ENCODE measurements around the gene ATP6V1G2.

The ATP6V1G2 gene

GRCh38 chr6:31546958-31547726, 734 bp upstream of the ATP6V1G2 start, which contains the start of gene NFKBIL1:
NFKBIL1 (plus strand) TSS chr6:31547608; CDS start chr6:31547695, 87 bp downstream.
- no peak for TF ChIP-seq CTCF (IDR thresholded peaks at IDR 0.05; ENCODE audit: insufficient read depth, low read depth, low read length, missing control alignments)
- peak; percentile 98 for DNase-seq (ENCODE audit: low read depth)
- peak within 1 kb of the TSS; percentile 54 for H3K4me3 ChIP-seq (ENCODE audit: low read length)

- H3K4me3 ChIP-seq (ENCODE audit: low read length) = no peak overlapping the region
- no peak for TF ChIP-seq CTCF (IDR thresholded peaks at IDR 0.05; ENCODE audit: insufficient read depth, low read depth, low read length, missing control alignments)
- DNase-seq (ENCODE audit: low read depth) = no peak
Observed at GRCh38 chr6:31545291-31545690, 1.1 kb downstream of the ATP6V1G2 start.

- DNase-seq (ENCODE audit: low read depth) = no peak
- no peak for TF ChIP-seq CTCF (IDR thresholded peaks at IDR 0.05; ENCODE audit: insufficient read depth, low read depth, low read length, missing control alignments)
- no peak overlapping the region for H3K4me3 ChIP-seq (ENCODE audit: low read length)
Observed at GRCh38 chr6:31544676-31545075, 1.7 kb downstream of the ATP6V1G2 start.

- no peak overlapping the region for H3K4me3 ChIP-seq (ENCODE audit: low read length)
- DNase-seq (ENCODE audit: low read depth) = no peak
- no peak for TF ChIP-seq CTCF (IDR thresholded peaks at IDR 0.05; ENCODE audit: insufficient read depth, low read depth, low read length, missing control alignments)
Observed at GRCh38 chr6:31543639-31544038, 2.8 kb downstream of the ATP6V1G2 start.

GRCh38 chr6:31541658-31542521, 4.5 kb downstream of the ATP6V1G2 start, which contains the start of gene DDX39B:
DDX39B (minus strand) TSS chr6:31542003; CDS start chr6:31540532, 1,471 bp downstream.
- no peak for TF ChIP-seq CTCF (IDR thresholded peaks at IDR 0.05; ENCODE audit: insufficient read depth, low read depth, low read length, missing control alignments)
- peak within 1 kb of the TSS; percentile 91 for H3K4me3 ChIP-seq (ENCODE audit: low read length)
- peak; percentile 98 for DNase-seq (ENCODE audit: low read depth)

- peak overlapping the region; percentile 91 for H3K4me3 ChIP-seq (ENCODE audit: low read length)
- TF ChIP-seq CTCF (IDR thresholded peaks at IDR 0.05; ENCODE audit: insufficient read depth, low read depth, low read length, missing control alignments) = no peak
- DNase-seq (ENCODE audit: low read depth) = peak; percentile 70
Observed at GRCh38 chr6:31541059-31541657, 5.2 kb downstream of the ATP6V1G2 start.
